ENCODE results near the gene GPATCH2L.

GPATCH2L gene

DNA sequence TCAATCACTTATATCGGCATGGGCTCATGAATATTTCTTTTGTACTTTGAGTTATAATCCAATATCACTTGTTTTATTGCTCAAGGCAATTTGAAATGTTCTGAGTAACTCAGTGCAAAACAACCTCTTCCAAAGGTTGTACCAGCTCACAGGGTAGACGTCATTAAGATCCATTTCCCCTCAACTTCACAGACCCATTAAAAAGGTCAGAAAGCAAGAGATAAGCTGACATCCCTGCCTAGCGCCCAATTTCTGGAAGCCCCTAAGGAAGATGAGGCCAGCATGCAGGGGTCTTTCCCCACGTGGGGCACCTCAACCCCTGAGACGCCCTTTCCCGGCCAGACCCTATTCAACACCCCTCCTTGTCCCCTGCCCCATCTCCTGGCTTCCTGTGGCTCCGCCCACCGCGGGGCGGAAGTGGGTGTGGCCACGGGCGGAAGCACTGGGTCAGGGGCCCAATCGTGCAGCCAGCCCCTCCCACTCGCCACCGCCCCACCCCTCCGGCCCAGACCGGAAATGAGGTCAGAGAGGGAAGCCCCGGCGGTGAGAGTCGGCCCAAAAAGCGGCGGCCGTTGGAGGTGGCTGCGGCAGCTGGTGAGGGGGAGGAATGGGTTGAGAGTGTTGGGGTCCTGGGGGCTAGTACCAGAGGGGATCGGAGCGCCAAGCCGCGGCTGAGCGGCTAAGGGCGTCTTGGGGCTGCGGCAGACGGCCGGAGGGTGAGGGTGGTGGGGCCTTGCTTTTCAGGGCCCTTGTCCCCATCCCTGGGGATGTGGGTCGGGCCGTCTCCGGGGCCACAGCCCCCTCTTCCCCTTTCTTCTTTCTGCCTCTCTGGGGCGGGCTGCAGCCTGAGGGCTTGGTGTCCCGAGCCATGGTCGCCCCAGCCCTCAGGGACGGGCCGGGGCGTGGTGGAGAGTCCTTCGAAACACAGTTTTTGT, at the start of gene GPATCH2L:
Gene GPATCH2L, plus strand, starts transcription at position 525 of the 935 bp plus-strand sequence. CDS start 2,442 bp downstream, outside the sequence.
- DNase-seq (ENCODE audit: low read depth, low spot score), result peak; percentile 93

GRCh38 chr14:76104802-76105355, 46.8 kb upstream of the GPATCH2L start:
- no peak for DNase-seq (ENCODE audit: low read depth, low spot score)

- DNase-seq (ENCODE audit: low read depth, low spot score), result no peak
These were observed 45.5 kb upstream of the GPATCH2L start for GRCh38 chr14:76106188-76106587.

DNA sequence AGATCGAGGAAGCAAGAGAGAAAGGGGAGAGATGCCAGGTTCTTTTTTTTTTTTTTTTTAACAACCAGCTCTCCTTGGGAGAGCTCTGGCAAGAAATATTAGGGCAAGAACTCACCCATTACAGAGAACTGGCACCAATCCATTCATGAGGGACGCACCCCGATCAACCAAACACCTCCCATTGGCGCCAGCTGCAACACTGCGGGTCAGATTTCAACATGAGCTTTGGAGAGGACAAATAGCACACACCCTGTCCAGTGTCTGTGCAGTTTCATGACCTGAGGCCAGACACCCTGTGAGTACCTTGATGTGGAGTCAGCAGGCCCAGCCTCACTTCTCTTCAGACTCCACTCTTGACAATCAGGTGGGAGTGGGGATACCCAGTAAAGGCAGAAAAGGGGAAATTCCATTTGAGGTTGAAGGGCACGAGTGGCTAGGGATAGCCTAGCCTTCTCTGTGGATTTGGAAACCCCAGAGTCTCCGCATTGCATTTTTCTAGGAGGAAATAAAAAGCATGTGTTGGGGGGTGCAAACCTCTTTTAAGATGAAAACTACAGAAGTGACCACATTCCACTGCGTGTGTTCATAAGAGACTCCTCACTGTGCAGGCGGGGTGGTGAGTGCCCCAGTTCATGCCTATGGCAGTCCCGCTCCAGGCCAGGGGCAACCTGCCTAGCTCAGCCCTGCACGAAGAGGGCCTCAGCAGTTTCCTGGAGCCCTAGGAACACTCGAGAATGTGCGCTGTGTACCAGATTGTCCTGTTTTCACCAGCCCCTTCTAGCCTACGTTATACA, 42.4 kb upstream of the GPATCH2L start:
- DNase-seq (ENCODE audit: low read depth, low spot score), result no peak

DNA sequence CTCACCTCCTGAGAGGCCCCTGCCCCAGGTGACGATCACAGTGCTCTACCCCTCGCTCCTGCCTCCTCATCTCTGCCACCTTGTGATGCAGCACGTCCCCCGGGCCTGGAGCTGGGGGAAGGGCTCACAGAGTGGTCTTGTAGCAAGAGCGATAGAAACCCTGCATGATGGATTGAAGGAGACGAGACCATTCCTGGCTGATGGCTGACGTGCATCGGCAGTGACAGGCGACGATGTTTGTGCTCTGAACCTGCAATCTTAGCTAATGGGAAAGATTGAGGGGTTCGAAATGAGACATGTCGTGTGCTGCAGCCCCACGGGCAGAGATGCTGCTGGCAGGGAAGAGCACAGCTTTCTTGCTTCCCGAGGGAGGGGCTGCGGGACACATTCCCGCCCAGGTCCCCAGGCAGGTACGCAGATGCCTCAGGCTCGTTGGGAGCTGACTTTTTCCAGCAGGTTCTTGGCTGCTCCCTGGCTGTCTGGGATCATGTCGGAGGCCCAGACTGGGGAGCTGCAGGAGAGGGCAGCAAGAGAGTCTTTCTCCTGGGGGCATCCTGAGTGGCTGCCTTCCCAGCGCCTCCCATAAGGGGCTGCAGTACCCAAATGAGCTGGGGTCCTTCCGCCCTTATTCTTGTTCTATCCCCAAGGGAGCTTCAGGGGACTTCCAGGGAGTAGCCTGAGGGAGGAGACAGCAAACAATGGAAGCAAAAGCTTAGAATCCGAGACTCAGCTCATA, 38.7 kb upstream of the GPATCH2L start:
- DNase-seq (ENCODE audit: low read depth, low spot score), result peak; percentile 77

GRCh38 chr14:76113691-76114090, 38.0 kb upstream of the GPATCH2L start:
- peak; percentile 28 for DNase-seq (ENCODE audit: low read depth, low spot score)

- peak; percentile 61 for DNase-seq (ENCODE audit: low read depth, low spot score)
These were observed 36.7 kb upstream of the GPATCH2L start for GRCh38 chr14:76115010-76115422.

GRCh38 chr14:76117789-76118484, 33.8 kb upstream of the GPATCH2L start:
- DNase-seq (ENCODE audit: low read depth, low spot score), result no peak

DNA sequence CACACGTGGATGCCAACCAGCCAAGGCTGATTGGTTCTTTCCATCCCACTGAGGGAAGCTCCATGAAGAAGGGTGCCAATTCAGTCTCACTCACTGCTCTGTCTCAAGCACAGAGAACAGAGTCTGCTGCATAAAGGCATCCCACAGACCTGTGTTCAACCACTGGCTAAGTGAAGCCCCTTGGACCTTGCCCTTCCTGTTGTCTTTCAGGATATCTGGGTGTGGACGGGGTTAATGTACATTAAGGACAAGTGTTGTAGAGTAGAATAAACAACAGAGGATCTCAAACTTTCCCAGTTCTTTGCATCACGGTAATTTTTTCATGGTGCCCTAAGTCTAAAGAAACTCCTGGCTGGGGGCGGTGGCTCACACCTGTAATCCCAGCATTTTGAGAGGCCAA, 33.1 kb upstream of the GPATCH2L start:
- DNase-seq (ENCODE audit: low read depth, low spot score), result no peak

DNA sequence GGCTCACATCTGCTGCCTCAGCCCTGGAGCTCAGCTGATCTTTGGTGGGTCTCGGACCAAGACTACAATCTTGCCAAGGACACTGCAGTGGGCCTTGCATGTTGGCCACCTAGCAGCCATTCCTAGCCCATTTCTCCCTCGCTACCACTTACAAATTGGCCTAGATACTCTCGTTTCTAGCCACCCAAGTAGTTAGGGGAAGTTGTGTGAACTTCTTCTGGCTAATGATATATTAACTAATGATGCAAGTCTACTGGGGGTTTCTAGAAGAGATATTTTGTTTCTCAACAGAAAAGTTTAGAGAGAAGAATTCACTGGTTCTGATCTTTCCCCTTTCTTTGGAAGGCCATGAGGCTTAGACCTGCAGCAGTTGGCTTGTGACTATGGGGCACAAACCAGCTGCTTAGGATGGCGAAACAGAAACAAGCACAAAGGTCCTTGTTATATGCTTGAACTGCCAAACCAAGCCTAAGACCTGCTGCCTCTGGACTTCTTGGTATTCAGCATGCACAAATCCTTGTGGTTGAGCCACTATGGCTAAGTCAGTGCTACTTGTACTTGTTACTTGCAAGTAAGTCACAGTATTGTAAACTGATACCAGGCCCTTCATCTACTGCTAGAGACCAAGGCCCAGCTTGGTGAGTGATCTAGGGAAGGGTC, 30.5 kb upstream of the GPATCH2L start:
- DNase-seq (ENCODE audit: low read depth, low spot score), result no peak

- DNase-seq (ENCODE audit: low read depth, low spot score), result peak; percentile 69
These were observed 28.1 kb upstream of the GPATCH2L start for GRCh38 chr14:76123426-76124225.

DNA sequence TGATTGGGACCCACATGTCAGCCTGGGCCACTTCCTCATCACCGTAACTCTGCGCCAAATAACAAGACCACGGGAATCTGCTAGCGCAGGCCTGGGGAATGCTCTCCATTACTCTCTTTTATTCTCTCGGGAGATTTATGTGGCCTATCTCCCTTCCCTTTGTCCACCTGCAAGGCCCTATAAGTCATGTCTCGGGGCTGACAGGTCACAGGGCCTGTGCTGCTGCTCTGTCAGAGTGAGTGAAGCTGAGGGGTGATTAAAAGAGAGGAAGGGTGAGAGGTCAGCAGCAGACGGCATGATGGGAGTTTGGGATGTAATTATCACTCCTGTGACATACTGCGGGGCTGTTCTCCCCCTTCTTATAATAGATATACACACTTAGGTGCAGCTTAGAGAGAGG, 26.2 kb upstream of the GPATCH2L start:
- no peak for DNase-seq (ENCODE audit: low read depth, low spot score)

DNA sequence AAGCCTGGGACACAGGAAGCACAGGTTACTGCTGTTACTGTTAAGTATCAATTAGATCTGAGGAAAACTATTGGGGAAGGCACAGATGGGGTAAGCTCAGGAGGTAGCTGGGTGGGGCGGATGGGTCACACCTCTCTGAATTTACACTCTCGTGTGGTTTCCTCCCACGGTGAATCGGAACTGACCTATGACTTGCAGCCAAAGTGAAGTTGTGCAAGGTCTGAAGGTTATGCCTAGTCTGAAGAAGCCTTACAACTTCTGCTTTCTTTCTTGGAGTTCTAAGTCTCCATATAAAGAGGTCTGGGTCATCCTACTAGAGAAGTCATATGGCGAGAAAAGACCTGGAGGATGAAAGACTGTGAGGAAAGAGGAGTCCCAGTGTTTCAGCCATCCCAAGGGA, 25.6 kb upstream of the GPATCH2L start:
- DNase-seq (ENCODE audit: low read depth, low spot score), result no peak

DNA sequence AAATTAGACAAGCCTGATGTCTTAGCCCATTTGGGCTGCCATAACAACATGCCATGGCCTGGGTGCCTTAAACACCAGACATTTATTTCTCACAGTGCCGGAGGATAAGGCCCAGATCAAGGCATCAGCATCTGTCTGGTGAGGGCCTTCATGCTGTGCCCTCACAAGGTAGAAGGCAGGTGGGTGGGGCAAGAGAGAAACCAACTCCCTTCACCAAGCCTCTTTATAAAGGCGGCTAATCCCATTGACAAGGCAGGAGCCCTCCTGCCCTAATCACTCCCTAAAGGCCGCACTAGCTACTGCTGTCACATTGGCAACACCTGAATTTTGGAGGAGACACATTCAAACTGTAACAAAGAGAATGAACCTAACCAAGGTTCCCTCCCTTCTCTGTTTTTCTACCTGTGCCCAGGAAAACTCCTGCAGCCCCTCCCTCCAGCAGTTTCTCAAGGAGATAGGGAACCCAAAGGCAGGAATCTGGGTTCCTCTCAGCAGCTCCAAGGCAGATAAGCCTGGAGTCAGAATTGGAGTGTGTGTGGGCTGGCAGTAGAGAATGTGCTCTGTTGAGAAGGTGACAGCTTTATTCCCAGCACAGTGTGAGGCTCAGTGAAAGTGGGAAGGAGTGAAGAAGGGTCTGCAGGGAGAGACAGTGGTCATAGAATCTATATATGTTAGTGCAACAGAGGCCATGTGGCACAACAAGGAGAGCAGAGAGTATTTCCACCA, 21.7 kb upstream of the GPATCH2L start:
- no peak for DNase-seq (ENCODE audit: low read depth, low spot score)

GRCh38 chr14:76131071-76131965, 20.4 kb upstream of the GPATCH2L start:
- DNase-seq (ENCODE audit: low read depth, low spot score), result no peak

DNA sequence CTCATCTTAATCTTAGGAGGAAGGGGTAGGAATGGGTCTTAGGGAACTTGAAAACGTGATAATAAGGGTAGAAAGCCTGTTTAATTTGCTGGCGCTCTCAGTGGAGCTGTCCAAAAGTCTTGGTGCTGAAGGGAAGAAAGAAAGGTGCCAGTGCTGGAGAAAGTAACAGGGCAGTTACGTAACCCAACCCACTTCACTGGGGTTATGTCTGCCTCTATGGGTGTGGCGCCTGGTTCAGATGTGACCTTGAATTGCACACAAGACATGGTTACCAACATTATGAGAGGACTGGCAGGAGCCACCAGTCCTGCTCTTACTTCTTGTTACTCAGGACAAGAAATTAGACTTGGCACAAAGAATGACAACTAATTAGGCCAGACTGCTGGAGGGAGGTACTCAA, 18.6 kb upstream of the GPATCH2L start:
- peak; percentile 63 for DNase-seq (ENCODE audit: low read depth, low spot score)

DNA sequence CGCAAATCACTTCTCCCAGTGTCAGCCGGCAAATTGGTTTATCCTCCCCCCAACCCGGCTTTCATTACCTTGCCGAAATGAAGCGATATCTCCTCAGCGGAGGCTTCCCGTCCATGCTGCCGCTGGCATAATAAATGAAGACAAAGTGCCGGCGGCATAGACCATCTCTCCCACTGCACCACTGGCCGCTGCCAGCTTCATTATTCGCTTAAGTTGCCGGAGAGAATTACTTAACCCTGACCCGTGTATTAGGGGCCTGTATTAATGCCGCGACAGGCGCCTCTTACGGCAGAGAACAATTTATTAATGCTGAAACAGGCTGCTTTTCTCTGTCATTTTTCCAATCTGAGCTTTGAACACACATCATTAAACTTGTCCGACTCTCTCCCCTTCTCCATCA, 17.5 kb upstream of the GPATCH2L start:
- no peak for DNase-seq (ENCODE audit: low read depth, low spot score)

DNA sequence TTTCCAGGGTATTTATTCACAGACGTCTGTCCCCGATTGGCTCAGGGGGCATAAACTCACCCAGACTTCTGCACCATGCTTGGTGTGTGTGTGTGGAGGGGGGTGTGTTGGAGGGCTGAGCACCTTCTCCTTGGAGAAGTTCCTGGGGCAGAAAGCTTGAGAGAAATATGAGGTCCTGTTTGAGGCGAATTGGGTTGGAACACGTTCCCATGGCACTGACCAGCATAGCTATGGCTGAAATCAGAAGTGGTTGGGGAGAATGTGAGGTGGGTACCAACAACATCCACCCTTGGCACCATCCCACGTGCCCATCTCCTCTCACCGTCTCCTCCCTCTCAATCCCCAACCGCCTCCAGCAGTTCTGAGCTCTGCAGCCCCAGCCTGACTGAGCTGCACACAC, 16.0 kb upstream of the GPATCH2L start:
- no peak for DNase-seq (ENCODE audit: low read depth, low spot score)
